SK-N-SH (cell line): ENCODE measurements around the gene LRRC2.

ENCODE experiments used
- EP300 ChIP-seq, 2 experiments: IDR thresholded peaks; 2 replicates each; pipeline versions ENCODE4 v1.4.0 to v1.6.1; 2012; ENCODE audit warnings: borderline replicate concordance in 1 of 2, low read depth in 1 of 2, low read length in 1 of 2
- JUND ChIP-seq: IDR thresholded peaks from 2 replicates; pipeline ENCODE4 v1.4.0; 2012
- TF ChIP-seq, protein P1 (sequence below): fragments of 200-600 bp; sonication (generic); IDR thresholded peaks from 2 replicates; pipeline ENCODE4 v1.6.1; 2017; ENCODE audit warnings: antibody characterized with exemption, mild to moderate bottlenecking, moderate library complexity

DNA sequence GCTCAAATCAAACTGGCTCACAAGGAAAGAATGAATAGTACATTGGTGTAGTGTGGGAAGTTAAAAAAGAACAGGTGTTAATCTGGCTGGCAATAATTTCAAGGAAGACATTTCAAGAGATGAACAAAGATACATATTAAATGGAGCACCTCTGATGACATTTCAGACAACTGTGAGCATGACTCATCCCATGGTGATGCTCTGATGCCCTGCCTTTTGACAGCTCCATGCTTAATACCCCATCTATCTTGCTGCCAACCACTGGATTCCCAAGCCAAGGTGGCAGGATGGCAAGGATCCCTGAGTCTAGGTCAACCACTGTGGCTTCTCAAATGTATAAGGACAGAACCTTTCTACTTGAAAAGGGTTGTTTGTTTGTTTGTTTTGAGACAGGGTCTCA, 29.3 kb downstream of the LRRC2 start:
- TF ChIP-seq, protein P1, sequence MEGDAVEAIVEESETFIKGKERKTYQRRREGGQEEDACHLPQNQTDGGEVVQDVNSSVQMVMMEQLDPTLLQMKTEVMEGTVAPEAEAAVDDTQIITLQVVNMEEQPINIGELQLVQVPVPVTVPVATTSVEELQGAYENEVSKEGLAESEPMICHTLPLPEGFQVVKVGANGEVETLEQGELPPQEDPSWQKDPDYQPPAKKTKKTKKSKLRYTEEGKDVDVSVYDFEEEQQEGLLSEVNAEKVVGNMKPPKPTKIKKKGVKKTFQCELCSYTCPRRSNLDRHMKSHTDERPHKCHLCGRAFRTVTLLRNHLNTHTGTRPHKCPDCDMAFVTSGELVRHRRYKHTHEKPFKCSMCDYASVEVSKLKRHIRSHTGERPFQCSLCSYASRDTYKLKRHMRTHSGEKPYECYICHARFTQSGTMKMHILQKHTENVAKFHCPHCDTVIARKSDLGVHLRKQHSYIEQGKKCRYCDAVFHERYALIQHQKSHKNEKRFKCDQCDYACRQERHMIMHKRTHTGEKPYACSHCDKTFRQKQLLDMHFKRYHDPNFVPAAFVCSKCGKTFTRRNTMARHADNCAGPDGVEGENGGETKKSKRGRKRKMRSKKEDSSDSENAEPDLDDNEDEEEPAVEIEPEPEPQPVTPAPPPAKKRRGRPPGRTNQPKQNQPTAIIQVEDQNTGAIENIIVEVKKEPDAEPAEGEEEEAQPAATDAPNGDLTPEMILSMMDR: no peak
- TF ChIP-seq JUND (no peak), EP300 (IDR thresholded peaks at IDR 0.05; ENCODE audit: borderline replicate concordance in 1 of 2, low read depth in 1 of 2, low read length in 1 of 2) (no peak)
